Measurements from ENCODE around the gene SH3RF3.

SH3RF3 gene

DNA sequence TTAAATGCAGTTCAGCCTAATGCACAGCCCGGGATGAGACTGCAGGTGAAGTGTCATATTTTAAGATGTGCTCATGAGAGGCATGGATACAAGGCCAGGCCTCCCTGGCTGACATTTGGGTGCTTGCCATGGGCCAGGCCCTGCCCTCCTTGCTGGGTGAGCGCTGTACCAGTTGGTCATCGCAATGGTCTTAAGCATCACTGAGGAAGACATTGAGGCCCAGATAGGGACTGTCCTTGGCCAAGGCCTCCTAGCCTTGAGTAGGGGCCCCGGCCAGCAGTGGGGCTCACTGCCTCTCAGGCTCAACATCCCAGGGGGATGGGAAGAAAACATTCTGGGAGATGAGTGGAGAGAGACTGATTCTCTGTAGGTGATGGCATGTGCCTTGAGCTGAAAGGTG, 184.3 kb downstream of the SH3RF3 start:
- DNase-seq (ENCODE audit: low read depth), result no peak

- no peak for DNase-seq (ENCODE audit: low read depth)
Observed at GRCh38 chr2:109316091-109316490, 187.1 kb downstream of the SH3RF3 start.

DNA sequence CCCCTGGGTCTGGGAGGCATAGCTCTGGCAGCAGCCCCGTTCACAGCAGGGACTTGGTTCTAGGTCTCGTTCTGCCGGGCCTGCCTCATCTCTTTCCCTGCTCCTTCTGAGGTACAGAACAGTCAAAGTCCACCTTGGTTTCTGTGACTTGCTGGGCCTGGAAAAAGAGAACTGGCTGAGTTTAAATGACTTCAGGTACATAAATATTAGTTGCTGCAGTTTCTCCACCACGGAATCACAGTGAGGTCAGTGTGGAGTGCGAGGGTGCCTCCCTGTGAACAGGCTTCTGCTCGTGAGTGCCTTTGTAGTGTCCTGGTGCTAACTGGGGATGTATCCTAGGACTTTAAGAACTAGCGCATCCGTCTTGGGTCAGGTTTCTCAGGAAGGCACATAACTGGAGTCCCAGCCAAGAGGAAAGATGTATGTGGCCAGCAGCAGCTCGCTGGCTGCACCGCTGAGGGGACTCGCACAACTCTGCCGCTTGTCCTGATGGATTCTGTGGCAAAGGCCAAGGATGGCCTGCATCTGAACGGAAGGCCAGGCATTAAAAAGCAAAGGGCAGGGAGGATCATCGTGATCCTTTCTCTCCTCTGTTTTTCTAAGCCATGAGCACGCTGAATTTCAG, 188.6 kb downstream of the SH3RF3 start:
- no peak for DNase-seq (ENCODE audit: low read depth)

DNA sequence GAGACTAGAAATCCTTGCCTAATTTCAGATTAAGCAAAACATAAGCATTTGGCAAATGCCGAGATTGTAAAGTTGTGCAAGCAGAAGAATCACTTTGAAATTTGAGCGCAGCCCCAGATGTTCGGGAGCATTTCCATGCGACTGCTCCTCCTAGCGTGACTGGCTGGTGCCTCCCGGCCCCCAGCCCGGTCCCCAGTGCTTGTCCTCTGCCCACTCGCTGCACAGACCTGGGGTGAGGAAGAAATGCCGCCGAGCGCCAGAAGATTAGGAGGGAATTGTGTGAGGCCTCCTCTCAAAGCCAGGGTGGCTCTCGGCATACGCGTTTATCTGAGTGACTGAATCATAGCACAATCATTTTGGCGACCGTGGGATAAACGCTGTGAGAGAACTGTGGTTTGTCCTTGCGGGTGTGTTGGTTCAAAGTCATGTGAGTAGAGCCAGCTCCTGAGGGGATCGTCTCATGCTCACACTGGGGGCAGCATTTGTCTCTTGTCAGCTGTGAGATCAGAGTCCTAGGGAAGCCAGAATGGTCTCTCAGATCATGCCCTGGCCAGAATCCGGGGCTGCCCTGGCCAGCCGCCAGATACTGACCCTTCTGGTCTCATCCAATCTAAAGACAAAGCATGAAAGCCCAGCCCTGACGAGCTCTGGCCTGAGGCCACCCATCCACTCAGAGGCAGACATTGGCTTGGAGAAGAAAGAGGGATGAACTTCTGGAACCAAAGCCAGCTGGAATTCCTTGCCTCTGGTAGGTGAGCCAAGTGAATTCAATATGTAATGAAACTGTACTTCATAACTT, 189.3 kb downstream of the SH3RF3 start:
- no peak for DNase-seq (ENCODE audit: low read depth)

DNA sequence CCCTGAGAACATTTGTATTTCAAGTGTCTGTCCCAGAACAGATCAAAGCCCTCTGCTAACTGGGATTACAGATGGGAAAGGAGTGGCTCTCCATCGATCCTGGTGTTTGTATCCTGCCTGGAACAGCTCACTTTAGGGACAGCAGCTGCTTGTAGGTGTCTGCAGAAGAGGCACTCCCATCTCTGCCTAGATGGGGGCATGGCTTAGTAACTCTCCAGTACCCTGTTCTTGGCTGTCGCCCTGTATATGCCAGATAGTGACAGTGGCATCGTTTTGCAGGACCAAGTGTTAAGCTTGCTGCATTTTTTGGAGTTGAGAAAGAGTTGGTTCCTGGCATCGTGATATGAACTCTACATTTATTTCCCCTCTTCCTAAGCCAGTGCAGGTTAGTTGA, 189.9 kb downstream of the SH3RF3 start:
- no peak for DNase-seq (ENCODE audit: low read depth)

DNA sequence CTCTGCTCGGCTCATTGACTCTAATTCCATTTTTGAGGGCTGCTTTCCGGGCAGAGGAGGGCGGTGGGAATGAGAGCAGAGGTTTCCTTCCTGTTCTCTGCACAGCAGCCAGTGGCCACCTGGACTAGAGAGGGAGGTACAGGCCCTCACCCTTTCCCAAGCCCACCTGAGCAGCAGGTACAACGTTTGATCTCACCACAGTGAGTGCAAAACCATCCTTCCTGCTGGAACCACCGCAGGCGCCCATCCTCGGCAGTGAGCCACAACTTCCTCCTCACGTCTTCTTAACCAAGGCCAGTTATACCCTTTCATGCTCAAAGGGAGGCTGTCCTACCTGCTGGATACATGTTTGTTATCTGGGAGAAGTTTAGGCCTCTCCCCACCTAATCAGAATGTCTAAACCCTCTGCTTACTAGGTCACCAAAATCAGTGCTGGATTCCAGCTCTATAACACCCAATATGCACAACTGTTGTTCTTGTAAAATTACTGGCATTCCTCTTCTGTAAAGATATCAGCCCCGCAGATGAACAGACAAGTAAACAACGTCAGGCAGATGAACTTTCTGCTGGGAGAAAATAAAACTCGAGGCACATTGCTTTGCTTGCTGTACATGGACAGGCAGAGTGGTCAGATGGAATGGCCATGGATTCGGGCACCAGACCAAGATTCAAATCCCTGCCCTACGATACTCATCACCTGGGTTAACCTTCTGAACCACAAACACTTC, 191.4 kb downstream of the SH3RF3 start:
- DNase-seq (ENCODE audit: low read depth), result no peak

DNA sequence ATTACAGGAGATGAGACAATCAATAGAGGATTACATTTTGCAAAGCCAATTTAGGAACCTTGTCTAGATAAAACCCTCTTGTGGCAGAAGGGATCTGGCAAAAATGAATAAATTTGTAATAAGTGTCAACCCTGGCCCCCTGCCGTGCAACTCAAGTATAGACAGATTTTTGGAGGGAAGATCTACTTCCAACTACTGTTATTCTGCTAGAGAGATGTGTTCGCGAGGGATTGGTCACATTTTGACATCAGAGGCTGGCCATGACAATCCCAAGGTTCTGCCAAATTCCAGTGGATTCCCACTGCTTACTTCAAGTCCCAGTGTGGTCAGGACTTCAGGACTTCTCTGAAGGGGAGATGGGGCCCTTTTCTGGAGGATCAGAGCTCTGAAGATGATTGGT, 192.6 kb downstream of the SH3RF3 start:
- DNase-seq (ENCODE audit: low read depth), result no peak

GRCh38 chr2:109322111-109322510, 193.1 kb downstream of the SH3RF3 start:
- no peak for DNase-seq (ENCODE audit: low read depth)

GRCh38 chr2:109322641-109323040, 193.6 kb downstream of the SH3RF3 start:
- no peak for DNase-seq (ENCODE audit: low read depth)

GRCh38 chr2:109324861-109325260, 195.9 kb downstream of the SH3RF3 start:
- no peak for DNase-seq (ENCODE audit: low read depth)

DNA sequence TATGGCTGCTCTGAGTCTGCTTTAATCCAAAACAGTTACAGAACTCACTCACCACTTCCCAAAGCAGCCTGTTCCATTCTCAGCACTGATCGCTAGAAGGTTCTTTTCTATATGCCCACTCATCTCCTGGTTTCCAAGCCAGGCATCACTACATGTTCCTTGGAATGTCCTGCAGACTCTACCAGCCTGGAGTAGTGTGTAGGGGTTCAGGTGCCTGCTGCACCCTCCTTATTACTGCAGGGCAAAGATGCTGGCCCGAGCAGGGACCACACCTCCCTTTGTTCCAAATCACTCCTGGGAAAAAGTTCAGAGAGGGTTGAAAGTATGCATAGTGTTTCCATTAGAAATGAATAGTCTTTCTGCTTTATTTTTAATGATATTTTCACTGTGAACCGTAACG, 196.6 kb downstream of the SH3RF3 start:
- no peak for DNase-seq (ENCODE audit: low read depth)

- DNase-seq (ENCODE audit: low read depth), result no peak
Observed at GRCh38 chr2:109326306-109326705, 197.3 kb downstream of the SH3RF3 start.

GRCh38 chr2:109330056-109330455, 201.1 kb downstream of the SH3RF3 start:
- no peak for DNase-seq (ENCODE audit: low read depth)

DNA sequence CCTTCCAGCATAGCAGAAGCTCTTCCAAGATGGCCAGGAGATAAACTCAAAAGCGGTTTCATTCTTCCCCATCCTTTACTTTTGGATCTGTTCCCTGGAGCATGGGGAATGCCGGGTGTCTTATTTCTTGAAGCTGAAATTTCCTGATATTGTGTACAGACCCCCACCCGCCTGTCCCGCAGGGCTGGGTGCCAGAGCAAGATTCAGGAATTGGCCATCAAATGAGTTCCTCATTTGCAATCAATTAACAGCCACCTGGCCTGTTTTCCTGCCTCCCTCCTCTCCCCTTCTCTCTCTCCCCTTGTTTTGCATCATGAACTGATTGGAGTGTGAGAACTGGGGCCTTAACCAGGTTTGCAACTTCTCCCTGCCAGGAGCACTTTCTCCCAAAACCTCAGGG, 202.1 kb downstream of the SH3RF3 start:
- no peak for DNase-seq (ENCODE audit: low read depth)

DNA sequence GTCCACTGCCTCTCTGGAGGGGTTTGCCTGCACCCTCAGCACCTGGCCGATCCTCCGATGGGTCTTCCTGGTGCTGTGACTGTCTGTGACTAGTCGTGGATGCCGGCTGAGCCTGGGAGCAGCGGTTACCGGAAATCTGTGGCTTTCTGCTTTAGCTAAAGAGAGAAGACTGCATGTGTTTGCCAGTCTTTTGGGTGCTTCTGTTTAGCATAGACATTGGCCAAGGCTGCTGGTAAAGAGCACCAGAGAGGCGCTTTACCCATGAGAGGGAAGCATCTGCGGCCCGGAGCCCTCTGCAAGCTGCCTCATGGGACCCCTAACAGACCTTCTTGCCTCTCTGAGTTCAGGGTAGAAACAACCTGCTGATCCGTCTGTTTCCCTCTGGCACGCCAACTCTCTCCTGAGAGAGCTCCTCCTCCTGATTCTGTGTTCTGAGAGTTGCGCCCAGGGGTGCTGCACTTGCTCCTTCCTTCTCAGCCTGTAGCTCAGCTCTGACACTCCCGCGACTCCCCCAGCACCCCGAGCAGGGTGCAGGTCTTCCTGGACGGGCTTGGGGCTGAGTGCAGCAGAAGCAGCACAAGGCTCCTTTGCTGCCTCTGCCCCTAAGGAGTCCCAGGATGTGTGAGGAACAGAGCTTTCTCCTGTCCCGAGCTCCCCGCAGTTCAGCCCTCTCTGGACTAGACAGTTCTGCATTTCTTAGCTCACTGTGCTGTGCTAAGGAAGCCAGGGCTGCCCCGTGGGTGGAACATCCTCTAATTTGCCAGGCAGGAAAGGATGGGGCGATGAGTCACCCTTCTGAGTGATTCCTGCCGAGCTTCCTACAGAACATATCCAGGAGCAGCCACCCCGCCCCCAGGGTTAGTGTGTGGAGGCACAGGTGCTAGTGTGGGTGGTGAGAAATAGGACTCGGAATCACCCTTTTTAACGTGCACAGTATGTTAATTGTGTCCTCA, 203.2 kb downstream of the SH3RF3 start:
- DNase-seq (ENCODE audit: low read depth), result no peak

DNA sequence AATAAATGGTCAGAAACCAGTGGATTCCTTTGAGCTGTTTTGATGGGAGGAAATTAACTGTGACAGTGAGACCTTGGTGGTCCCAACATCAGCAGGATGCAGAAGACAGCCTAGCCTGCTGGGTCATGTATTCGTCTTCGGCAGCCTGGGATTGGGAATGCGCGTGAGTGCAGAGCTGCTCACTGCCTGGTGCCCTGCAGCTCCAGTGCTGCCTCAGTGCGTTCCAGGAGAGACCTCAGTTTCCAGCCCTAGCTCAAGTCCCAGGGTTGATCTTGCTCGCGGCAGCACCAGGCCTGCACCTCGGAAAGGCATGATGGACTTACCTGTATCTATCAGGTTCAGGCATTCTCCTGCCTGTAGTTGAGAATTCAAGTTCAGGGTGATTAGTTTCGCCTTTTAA, 203.9 kb downstream of the SH3RF3 start:
- no peak for DNase-seq (ENCODE audit: low read depth)

DNA sequence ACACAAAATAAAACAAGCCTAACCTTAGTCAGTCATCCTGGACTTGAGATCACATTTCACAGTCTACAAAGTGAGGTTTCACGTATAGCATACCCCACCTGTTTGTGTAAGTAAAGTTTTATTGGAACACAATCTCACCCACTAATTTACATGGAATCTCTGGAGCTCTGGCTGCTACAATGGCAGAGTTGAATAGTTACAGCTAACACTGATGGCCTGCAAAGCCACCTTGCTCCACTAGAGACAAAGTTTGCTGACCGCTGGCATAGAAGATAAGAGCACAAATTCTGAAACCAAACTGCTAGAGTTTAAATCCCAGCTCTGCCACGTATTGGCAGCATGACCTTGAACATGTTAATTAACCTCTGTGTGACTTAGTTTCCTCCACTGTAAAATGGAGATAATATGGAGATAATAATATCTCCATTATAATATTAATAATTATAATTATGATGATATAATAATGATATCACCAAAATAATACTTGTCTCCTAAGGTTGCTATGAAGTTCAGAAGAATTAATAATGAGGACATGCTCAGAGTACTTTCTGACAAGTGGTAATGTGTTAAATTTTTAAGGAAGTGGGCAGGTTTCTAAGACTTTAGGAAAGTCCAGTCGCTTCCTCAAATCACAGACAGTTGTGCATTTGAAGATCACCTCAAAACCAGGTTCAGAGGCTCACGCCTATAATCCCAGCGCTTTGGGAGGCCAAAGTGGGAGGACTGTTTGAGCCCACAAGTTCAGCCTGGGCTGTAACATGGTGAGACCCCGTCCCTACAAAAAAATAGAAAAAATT, 204.6 kb downstream of the SH3RF3 start:
- DNase-seq (ENCODE audit: low read depth), result no peak

- DNase-seq (ENCODE audit: low read depth), result no peak
Observed at GRCh38 chr2:109335631-109336176, 206.7 kb downstream of the SH3RF3 start.

- DNase-seq (ENCODE audit: low read depth), result no peak
Observed at GRCh38 chr2:109336296-109336695, 207.3 kb downstream of the SH3RF3 start.

DNA sequence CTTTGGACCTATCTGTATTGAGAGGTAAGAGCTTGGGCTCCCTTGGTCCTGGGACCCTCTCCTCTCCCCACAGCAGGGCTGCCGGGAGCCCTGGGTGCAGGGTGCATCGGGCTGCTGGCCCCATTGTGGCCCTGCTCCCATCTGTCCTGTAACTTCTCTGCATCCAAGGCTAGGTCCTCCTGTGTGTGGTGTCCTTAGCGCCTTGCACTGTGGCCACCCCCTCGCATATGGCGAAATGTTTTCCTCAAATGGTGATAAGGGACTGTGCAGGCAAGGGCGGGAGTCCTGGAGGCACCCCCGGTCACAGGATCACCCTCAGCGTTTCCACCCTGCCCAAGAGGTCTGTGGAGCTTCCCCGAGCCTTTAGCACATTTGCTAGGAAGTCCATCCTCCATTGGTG, 208.2 kb downstream of the SH3RF3 start:
- no peak for DNase-seq (ENCODE audit: low read depth)

DNA sequence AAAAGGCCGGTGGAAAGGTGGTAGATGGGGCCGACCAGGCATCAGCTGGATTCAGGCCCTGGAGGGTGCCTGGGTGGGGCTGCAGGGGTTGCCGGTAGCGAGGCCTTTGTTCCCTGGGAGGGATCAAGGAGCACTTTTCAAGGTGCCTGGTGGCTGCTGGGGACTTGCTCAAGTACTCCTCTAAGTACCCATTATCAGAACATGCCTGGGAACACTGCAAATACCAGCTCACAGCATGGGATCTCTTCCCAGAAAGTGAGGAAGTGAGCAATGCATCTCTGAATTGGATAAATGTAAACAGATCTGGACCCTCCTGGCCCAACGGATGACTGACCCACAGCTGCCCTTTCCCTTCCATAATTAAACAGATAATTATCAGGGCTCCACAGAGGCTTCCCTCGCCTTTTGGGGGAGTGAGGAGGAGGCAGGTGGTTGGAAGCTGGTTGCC, 210.5 kb downstream of the SH3RF3 start:
- DNase-seq (ENCODE audit: low read depth), result no peak

Data from activated T-helper 9 cell treated with anti-CD3 and anti-CD28 coated beads, Interleukin-2, amount 50 U/mL, for 16 hours (primary cell).